Measurements from ENCODE around the gene MYT1. TPM values are rescaled to one million over a fixed set of nuclear protein-coding genes. Genes with fewer than 3 reads are reported as not detected.

MYT1 gene
- total and polyA plus RNA-seq, 2 of the 13 experiments (the other 11 are each of a cell fraction or from before 2014, with no cell fraction given) = 0.58 to 2.5 TPM

DNA sequence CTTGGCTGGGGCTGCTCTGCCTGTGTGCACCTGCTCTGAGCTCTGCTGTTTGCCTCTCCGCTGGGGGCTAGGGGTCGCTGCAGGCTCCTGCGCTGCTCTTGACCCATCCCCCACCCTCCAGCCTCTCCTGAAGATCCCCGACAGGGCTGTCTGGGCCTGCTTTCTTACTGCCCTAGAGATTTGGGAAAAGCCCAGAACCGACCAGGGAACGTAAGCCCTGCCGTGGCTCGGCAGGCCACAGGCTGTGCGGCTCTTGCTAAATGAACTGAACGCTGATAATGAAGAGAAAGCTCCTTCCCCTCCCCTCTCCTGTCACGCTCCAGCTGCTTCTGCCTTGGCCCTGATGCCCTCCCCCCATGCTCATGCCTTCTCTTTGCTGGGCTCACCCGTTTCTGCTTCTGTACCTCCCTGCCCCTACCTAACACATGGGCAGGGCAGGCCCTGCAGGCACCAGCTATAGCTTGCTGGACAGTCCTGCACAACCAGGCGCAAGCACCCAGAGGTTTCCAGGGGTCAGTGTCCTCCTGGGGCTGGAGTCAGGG, 59.3 kb downstream of the MYT1 start (continued):
- TF ChIP-seq, protein P1, sequence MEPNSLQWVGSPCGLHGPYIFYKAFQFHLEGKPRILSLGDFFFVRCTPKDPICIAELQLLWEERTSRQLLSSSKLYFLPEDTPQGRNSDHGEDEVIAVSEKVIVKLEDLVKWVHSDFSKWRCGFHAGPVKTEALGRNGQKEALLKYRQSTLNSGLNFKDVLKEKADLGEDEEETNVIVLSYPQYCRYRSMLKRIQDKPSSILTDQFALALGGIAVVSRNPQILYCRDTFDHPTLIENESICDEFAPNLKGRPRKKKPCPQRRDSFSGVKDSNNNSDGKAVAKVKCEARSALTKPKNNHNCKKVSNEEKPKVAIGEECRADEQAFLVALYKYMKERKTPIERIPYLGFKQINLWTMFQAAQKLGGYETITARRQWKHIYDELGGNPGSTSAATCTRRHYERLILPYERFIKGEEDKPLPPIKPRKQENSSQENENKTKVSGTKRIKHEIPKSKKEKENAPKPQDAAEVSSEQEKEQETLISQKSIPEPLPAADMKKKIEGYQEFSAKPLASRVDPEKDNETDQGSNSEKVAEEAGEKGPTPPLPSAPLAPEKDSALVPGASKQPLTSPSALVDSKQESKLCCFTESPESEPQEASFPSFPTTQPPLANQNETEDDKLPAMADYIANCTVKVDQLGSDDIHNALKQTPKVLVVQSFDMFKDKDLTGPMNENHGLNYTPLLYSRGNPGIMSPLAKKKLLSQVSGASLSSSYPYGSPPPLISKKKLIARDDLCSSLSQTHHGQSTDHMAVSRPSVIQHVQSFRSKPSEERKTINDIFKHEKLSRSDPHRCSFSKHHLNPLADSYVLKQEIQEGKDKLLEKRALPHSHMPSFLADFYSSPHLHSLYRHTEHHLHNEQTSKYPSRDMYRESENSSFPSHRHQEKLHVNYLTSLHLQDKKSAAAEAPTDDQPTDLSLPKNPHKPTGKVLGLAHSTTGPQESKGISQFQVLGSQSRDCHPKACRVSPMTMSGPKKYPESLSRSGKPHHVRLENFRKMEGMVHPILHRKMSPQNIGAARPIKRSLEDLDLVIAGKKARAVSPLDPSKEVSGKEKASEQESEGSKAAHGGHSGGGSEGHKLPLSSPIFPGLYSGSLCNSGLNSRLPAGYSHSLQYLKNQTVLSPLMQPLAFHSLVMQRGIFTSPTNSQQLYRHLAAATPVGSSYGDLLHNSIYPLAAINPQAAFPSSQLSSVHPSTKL (CRISPR knock-in tag; IDR thresholded peaks at IDR 0.05) = peak; percentile 64
- TF ChIP-seq, protein P2, sequence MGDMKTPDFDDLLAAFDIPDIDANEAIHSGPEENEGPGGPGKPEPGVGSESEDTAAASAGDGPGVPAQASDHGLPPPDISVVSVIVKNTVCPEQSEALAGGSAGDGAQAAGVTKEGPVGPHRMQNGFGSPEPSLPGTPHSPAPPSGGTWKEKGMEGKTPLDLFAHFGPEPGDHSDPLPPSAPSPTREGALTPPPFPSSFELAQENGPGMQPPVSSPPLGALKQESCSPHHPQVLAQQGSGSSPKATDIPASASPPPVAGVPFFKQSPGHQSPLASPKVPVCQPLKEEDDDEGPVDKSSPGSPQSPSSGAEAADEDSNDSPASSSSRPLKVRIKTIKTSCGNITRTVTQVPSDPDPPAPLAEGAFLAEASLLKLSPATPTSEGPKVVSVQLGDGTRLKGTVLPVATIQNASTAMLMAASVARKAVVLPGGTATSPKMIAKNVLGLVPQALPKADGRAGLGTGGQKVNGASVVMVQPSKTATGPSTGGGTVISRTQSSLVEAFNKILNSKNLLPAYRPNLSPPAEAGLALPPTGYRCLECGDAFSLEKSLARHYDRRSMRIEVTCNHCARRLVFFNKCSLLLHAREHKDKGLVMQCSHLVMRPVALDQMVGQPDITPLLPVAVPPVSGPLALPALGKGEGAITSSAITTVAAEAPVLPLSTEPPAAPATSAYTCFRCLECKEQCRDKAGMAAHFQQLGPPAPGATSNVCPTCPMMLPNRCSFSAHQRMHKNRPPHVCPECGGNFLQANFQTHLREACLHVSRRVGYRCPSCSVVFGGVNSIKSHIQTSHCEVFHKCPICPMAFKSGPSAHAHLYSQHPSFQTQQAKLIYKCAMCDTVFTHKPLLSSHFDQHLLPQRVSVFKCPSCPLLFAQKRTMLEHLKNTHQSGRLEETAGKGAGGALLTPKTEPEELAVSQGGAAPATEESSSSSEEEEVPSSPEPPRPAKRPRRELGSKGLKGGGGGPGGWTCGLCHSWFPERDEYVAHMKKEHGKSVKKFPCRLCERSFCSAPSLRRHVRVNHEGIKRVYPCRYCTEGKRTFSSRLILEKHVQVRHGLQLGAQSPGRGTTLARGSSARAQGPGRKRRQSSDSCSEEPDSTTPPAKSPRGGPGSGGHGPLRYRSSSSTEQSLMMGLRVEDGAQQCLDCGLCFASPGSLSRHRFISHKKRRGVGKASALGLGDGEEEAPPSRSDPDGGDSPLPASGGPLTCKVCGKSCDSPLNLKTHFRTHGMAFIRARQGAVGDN (CRISPR knock-in tag; IDR thresholded peaks at IDR 0.05) = peak; percentile 86
- TF ChIP-seq RARG (CRISPR knock-in tag; IDR thresholded peaks at IDR 0.05; ENCODE audit: low read depth) (no peak), ZNF749 (CRISPR knock-in tag; IDR thresholded peaks at IDR 0.05; ENCODE audit: borderline replicate concordance) (no peak), ZMAT3 (CRISPR knock-in tag; conservative IDR thresholded peaks at IDR 0.05) (no peak), SCMH1 (CRISPR knock-in tag; IDR thresholded peaks at IDR 0.05; ENCODE audit: borderline replicate concordance) (no peak), ATF7 (IDR thresholded peaks at IDR 0.05) (no peak), ATF7 (CRISPR knock-in tag; IDR thresholded peaks at IDR 0.05) (0 out of 2 replicates have a peak, but pooled peaks have one; percentile 22), TBX2 (CRISPR knock-in tag; IDR thresholded peaks at IDR 0.05; ENCODE audit: borderline replicate concordance) (peak; percentile 76; the same call in 1 of the 2 replicates)
- TF ChIP-seq, protein P3, sequence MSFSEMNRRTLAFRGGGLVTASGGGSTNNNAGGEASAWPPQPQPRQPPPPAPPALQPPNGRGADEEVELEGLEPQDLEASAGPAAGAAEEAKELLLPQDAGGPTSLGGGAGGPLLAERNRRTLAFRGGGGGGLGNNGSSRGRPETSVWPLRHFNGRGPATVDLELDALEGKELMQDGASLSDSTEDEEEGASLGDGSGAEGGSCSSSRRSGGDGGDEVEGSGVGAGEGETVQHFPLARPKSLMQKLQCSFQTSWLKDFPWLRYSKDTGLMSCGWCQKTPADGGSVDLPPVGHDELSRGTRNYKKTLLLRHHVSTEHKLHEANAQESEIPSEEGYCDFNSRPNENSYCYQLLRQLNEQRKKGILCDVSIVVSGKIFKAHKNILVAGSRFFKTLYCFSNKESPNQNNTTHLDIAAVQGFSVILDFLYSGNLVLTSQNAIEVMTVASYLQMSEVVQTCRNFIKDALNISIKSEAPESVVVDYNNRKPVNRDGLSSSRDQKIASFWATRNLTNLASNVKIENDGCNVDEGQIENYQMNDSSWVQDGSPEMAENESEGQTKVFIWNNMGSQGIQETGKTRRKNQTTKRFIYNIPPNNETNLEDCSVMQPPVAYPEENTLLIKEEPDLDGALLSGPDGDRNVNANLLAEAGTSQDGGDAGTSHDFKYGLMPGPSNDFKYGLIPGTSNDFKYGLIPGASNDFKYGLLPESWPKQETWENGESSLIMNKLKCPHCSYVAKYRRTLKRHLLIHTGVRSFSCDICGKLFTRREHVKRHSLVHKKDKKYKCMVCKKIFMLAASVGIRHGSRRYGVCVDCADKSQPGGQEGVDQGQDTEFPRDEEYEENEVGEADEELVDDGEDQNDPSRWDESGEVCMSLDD (CRISPR knock-in tag; IDR thresholded peaks at IDR 0.05; ENCODE audit: borderline replicate concordance) = no peak
- TF ChIP-seq, protein P4, sequence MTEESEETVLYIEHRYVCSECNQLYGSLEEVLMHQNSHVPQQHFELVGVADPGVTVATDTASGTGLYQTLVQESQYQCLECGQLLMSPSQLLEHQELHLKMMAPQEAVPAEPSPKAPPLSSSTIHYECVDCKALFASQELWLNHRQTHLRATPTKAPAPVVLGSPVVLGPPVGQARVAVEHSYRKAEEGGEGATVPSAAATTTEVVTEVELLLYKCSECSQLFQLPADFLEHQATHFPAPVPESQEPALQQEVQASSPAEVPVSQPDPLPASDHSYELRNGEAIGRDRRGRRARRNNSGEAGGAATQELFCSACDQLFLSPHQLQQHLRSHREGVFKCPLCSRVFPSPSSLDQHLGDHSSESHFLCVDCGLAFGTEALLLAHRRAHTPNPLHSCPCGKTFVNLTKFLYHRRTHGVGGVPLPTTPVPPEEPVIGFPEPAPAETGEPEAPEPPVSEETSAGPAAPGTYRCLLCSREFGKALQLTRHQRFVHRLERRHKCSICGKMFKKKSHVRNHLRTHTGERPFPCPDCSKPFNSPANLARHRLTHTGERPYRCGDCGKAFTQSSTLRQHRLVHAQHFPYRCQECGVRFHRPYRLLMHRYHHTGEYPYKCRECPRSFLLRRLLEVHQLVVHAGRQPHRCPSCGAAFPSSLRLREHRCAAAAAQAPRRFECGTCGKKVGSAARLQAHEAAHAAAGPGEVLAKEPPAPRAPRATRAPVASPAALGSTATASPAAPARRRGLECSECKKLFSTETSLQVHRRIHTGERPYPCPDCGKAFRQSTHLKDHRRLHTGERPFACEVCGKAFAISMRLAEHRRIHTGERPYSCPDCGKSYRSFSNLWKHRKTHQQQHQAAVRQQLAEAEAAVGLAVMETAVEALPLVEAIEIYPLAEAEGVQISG (CRISPR knock-in tag; IDR thresholded peaks at IDR 0.05) = peak; percentile 83
- TF ChIP-seq, protein P5, sequence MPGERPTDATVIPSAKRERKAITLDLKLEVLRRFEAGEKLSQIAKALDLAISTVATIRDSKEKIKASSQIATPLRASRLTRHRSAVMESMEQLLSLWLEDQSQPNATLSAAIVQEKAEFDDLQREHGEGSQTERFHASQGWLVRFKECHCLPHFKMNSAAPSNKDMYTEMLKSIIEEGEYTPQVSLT (CRISPR knock-in tag; IDR thresholded peaks at IDR 0.05; ENCODE audit: borderline replicate concordance, low read depth) = no peak

All from HepG2 (cell line).